ENCODE results near the gene MPDU1. TPM values are rescaled to one million over a fixed set of nuclear protein-coding genes. Genes with fewer than 3 reads are reported as not detected.

The MPDU1 gene
- total and polyA plus RNA-seq, 2 of the 13 experiments (the other 11 are each of a cell fraction or from before 2014, with no cell fraction given): 112 to 167 TPM

GRCh38 chr17:7573324-7574080, 10.2 kb upstream of the MPDU1 start (continued):
- TF ChIP-seq NONO (IDR thresholded peaks at IDR 0.05): no peak
- peak; percentile 82; the same call in 1 of the 2 replicates for TF ChIP-seq NONO (CRISPR knock-in tag; conservative IDR thresholded peaks at IDR 0.05)
- TF ChIP-seq HINFP (CRISPR knock-in tag; IDR thresholded peaks at IDR 0.05; ENCODE audit: low read depth): no peak
- TF ChIP-seq ZNF510 (CRISPR knock-in tag; IDR thresholded peaks at IDR 0.05; ENCODE audit: low read depth): 0 out of 2 replicates have a peak, but pooled peaks have one; percentile 4
- TF ChIP-seq HMG20A (CRISPR knock-in tag; IDR thresholded peaks at IDR 0.05; ENCODE audit: borderline replicate concordance): no peak; the same call in 1 of the 2 replicates
- TF ChIP-seq MAZ (IDR thresholded peaks at IDR 0.05; ENCODE audit: borderline replicate concordance, low read depth, low read length): peak; percentile 78
- TF ChIP-seq MAZ (CRISPR knock-in tag; IDR thresholded peaks at IDR 0.05; ENCODE audit: low read depth): peak; percentile 62; the same call in 1 of the 2 replicates
- TF ChIP-seq, protein P1, sequence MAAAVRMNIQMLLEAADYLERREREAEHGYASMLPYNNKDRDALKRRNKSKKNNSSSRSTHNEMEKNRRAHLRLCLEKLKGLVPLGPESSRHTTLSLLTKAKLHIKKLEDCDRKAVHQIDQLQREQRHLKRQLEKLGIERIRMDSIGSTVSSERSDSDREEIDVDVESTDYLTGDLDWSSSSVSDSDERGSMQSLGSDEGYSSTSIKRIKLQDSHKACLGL (CRISPR knock-in tag; IDR thresholded peaks at IDR 0.05): peak; percentile 89
- TF ChIP-seq STAG1 (CRISPR knock-in tag; IDR thresholded peaks at IDR 0.05): no peak
- TF ChIP-seq FOXO4 (CRISPR knock-in tag; conservative IDR thresholded peaks at IDR 0.05): no peak
- peak; percentile 18; the same call in 1 of the 2 replicates for TF ChIP-seq GFI1 (CRISPR knock-in tag; IDR thresholded peaks at IDR 0.05; ENCODE audit: borderline replicate concordance)
- TF ChIP-seq MED1 (CRISPR knock-in tag; IDR thresholded peaks at IDR 0.05): peak; percentile 58
- TF ChIP-seq KAT2B (IDR thresholded peaks at IDR 0.05; ENCODE audit: borderline replicate concordance, low read depth, low read length): no peak
- TF ChIP-seq PHB2 (IDR thresholded peaks at IDR 0.05; ENCODE audit: partially characterized antibody): no peak
- peak; percentile 83; the same call in 1 of the 2 replicates for TF ChIP-seq KAT7 (CRISPR knock-in tag; IDR thresholded peaks at IDR 0.05; ENCODE audit: borderline replicate concordance)
- no peak for TF ChIP-seq TMF1 (CRISPR knock-in tag; IDR thresholded peaks at IDR 0.05; ENCODE audit: low read depth)
- TF ChIP-seq ZNF574 (CRISPR knock-in tag; IDR thresholded peaks at IDR 0.05): peak; percentile 72
- no peak for TF ChIP-seq USF2 (IDR thresholded peaks at IDR 0.05; ENCODE audit: low read depth, low read length)
- TF ChIP-seq USF2 (CRISPR knock-in tag; IDR thresholded peaks at IDR 0.05; ENCODE audit: borderline replicate concordance): no peak
- no peak for TF ChIP-seq ZC3H13 (CRISPR knock-in tag; IDR thresholded peaks at IDR 0.05)

All from HepG2 (cell line).